GM23338 (cell line): ENCODE results near the gene ACOT8.
A peak's percentile ranks its signal among the peaks of the same experiment; 100 is the strongest.

Source experiments
- CREB1 ChIP-seq: fragments of 250-450 bp; sonication (Bioruptor Pico); IDR thresholded peaks from 2 replicates; pipeline ENCODE4 v1.5.0; 2020; ENCODE audit warnings: low read depth, mild to moderate bottlenecking, moderate library complexity
- CTCF ChIP-seq, 2 experiments: fragments of 200-600 bp in 1 of 2; sonication (generic) in 1 of 2; conservative IDR thresholded peaks; 2 replicates each; pipeline versions ENCODE4 v1.5.1 to v1.6.1; 2016 to 2017; ENCODE audit warnings: antibody characterized with exemption in 2 of 2, low read depth in 2 of 2, mild to moderate bottlenecking in 2 of 2, moderate library complexity in 1 of 2
- EZH2phosphoT487 ChIP-seq: fragments of 200-600 bp; sonication (generic); IDR thresholded peaks from one replicate; pipeline ENCODE4 v1.8.1; 2018; ENCODE audit warnings: antibody characterized with exemption; ENCODE audit not compliant: unreplicated experiment
- POLR2AphosphoS5 ChIP-seq: IDR thresholded peaks from 2 replicates; pipeline ENCODE4 v1.6.1; 2016; ENCODE audit warnings: antibody characterized with exemption, low read depth
- ZNF114 ChIP-seq: fragments of 250-450 bp; sonication (Bioruptor Pico); IDR thresholded peaks from 2 replicates; pipeline ENCODE4 v1.5.0; 2020; ENCODE audit warnings: mild to moderate bottlenecking, moderate library complexity

DNA sequence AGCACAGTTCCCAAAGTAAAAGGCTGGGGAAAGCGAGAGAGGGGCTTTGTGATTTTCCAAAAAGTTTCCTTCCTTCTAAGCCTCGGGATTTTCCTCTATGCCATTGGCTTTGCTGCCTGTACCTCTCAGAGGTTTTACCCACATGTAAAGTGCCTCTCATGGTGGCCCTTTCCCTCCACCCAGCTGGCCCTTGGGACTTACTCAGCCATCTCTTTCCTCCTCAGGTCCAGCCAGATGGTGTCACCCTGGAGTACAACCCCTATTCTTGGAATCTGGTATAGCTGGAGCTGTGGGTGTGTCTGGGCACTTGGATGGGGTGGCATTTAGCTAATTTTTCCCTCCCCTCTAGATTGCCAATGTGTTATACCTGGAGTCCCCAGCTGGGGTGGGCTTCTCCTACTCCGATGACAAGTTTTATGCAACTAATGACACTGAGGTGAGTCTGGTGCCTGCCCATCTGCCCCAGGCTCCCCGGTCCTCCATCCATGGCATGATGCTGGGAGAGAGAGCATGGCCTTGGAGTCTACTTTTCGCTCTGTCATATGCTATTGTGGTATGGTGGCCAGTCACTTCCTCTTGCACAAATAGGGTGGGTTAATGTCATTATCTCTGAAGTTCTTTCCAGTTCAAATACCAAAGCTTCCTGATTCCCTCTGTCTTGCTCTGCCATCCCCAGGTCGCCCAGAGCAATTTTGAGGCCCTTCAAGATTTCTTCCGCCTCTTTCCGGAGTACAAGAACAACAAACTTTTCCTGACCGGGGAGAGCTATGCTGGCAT is 35.0 kb upstream of the ACOT8 start:
- TF ChIP-seq EZH2phosphoT487 = no peak
- peak in 1 of 2 experiments; percentile 23; a peak in 1 of 4 replicates for TF ChIP-seq CTCF (conservative IDR thresholded peaks at IDR 0.05; ENCODE audit: low read depth in 2 of 2)
- no peak for TF ChIP-seq ZNF114
- TF ChIP-seq POLR2AphosphoS5 = no peak; the same call in 1 of the 2 replicates
- TF ChIP-seq CREB1 (CRISPR knock-in tag) = no peak
